ENCODE data around the gene UNC119B.

UNC119B gene

GRCh38 chr12:120741476-120742421 lies 31.5 kb downstream of the UNC119B start:
- DNase-seq = no peak

- no peak for DNase-seq
Observed at GRCh38 chr12:120744922-120745493, 34.8 kb downstream of the UNC119B start.

DNA sequence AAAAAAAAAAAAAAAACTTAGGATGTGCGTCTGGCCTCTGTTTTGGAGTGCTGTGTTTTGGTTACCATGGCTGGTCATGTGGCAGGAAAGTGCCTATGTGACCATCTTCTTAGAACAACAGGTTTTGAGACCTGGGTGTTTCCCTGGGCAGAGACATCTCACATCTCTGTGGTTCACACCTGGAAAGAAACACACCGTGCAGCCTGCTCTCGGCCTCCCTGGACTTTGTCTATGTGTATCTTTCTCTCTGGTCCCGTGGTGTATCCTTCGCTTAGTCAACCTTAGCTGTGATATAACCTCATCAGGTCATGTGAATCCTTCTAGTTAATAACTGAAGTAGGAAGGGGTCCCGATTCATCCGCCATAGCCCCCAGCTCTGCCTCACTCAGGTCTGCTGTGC lies 38.0 kb downstream of the UNC119B start:
- DNase-seq = no peak

GRCh38 chr12:120749256-120749655 lies 39.0 kb downstream of the UNC119B start:
- DNase-seq = no peak

GRCh38 chr12:120750806-120751205 lies 40.5 kb downstream of the UNC119B start:
- no peak for DNase-seq

GRCh38 chr12:120751389-120751788 lies 41.1 kb downstream of the UNC119B start:
- DNase-seq = no peak

GRCh38 chr12:120754792-120755191 lies 44.5 kb downstream of the UNC119B start:
- no peak for DNase-seq

GRCh38 chr12:120755269-120755668 lies 45.0 kb downstream of the UNC119B start:
- DNase-seq = no peak

DNA sequence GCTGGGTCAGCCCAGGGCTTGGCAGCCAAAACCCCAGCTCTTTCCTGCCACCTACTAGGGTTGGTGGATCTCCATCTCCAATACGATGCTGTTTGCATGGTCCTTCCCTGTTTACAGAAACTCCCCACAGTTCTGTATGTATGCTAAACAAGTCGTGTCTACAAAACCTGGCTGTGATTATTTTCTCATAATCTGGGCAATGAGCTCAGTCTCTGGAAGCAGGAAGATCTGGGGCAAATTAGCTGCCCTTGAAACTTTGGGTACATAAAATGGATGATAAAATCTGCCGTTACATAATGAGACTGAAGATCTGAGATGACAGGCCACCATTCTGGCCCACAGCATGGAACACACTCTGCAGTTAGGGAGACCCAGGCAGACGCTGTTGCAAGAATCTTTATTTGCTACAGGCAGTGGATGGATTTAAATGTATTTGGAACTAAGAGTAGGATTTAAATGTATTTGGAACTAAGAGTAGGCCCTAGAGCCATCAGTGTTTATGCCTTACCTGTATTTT lies 47.0 kb downstream of the UNC119B start:
- DNase-seq = no peak

- DNase-seq = no peak
Observed at GRCh38 chr12:120757949-120758348, 47.7 kb downstream of the UNC119B start.

- no peak for DNase-seq
Observed at GRCh38 chr12:120758798-120759590, 48.7 kb downstream of the UNC119B start.

DNA sequence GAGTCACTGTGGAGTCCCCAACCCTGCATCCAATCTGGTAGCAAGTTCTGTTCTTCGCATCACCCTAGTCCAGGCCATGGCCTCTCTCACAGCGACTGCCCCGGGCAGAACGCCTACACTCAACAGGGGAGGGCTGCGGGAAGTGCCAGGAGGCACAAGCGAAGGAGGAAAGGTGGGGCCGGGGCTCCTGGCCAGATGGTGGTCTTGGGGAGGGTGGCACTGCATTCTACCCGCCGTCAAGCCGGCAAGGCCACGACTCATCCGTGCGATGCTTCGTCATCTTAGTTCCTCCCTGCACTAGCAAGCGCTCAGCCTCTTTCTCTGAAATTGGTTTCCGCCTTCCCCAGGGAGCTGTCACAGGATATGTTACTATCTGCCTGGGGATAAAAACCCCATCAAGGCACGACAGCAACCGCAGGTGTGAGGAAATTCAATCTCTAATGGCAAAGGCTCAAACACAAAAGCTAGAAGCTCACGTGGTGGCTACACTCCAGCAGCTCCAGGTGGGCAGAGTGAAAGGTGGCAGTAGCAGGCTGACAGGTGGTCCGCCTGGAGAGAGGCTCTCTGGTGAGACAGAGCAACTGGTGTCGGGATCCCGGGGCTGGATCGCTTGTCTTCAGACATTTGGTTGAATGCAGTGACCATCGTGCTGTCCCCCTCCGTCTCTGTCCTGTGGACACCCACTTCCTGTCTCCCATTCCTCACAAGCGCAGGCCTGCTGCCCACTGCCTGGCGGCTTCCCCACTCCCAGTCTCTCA lies 49.5 kb downstream of the UNC119B start:
- DNase-seq = peak; percentile 69

DNA sequence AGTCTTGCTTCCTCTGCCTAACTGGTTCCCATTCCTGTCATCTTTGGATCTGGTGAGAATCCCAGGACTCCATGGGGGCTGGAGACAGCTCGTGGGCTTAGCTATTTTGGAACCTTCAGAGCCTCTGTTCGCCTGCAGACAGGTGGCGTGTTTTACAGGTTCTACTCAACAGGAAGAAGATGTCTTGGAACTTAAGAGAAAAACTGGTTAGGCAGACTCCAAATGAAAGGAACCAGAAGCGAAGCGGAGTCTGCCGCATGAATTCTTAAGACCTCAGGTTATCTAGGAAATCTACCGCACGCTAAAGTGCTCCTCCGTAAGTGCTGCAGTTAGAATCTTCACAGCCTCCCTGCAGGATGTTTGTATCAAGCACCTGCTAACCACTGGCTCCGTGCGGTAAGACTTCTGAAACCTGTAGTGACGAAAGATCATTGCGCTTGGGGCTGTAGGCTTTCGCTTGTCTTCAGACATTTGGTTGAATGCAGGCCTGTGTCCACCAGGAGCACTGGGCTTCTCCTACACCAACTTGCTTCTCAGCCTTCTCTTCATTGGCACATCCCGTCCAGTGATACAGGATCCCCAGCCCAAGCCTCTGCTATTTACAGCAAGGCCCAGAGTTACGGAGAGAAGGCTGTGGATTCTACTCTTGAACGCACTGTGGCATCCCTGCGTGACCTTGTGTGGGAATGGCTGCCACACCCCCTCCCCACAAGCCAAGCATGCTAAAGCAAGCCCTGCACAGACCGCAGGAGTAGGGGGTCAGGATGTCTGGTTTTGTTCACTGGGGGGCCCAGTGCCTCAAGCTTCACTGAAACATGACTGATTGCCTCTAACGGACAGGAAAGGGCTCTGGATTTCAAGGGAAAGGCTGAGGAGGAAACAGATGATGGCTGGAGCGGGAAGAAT lies 50.3 kb downstream of the UNC119B start:
- no peak for DNase-seq

DNA sequence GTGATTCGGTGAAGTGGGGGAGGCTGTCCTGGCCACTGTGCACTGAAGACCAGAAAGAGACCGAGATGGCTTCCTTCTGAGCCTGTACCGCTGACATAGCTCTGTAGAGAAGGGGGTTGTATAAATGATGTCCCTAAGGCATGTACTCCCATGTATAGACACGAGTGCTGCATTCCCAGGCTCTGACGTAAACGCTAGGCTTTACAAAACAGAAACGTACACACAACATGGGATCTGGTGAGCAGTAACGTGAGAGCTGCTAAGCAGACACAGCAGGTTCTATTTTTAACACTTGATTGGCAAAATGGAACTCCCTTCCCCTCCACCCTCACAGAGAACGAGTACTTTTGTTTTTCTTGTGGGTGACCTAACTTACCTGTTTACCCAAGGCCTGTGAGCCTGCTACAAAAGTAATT lies 51.3 kb downstream of the UNC119B start:
- DNase-seq = no peak

DNA sequence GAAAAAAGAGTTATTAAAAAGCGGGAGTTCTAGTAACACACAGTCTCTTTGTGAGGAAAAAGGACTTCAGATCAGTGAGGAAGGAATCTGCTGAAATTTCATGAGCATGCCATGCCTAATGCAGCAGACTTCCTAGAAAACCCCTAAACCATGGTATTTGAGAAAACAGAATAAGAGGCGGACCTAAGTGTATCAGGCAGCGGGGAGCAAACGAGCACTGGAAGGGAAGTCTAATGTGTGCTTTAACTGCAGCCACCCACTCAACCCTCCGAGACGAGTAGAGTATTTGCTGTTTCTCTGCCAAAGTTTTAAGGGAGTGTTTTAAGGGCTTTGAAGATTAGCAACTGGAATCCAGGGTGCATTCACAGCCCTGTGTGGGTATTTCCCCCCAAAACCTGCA lies 51.8 kb downstream of the UNC119B start:
- DNase-seq = no peak

- DNase-seq = no peak
Observed at GRCh38 chr12:120763250-120763649, 53.0 kb downstream of the UNC119B start.

GRCh38 chr12:120764816-120765215 lies 54.6 kb downstream of the UNC119B start:
- DNase-seq = no peak

DNA sequence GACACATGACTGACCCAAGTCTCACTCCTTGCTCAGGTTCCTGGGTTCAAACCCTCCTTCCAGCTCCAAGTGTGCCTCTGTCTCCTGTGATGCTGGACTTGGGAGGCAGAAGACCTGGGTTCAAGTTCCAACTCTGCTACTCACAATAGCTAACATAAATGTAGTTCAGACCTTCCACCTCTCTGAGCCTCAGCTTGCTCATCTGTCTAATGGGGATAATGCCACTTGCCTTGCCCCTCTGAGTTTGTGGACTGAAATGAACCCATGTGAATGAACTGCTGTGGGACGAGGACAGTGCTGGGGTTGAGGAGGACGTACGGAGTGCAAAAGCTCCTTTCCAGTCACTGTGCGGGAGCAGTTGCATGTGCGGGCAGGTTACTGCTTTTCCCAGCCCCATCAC lies 56.3 kb downstream of the UNC119B start:
- DNase-seq = no peak

- DNase-seq = no peak
Observed at GRCh38 chr12:120767071-120768024, 57.1 kb downstream of the UNC119B start.

GRCh38 chr12:120771097-120771496 lies 60.8 kb downstream of the UNC119B start:
- no peak for DNase-seq

Data from NCI-H1092 treated with DMSO at 0.1 percent for 48 hours (cell line).